ENCODE data around the gene ZNF385C.
"Not testable (repeated sequence)": the region's sequence is repeated elsewhere in the genome, so short reads cannot be mapped to it uniquely, and the experiment has no call there.

The ZNF385C gene

DNA sequence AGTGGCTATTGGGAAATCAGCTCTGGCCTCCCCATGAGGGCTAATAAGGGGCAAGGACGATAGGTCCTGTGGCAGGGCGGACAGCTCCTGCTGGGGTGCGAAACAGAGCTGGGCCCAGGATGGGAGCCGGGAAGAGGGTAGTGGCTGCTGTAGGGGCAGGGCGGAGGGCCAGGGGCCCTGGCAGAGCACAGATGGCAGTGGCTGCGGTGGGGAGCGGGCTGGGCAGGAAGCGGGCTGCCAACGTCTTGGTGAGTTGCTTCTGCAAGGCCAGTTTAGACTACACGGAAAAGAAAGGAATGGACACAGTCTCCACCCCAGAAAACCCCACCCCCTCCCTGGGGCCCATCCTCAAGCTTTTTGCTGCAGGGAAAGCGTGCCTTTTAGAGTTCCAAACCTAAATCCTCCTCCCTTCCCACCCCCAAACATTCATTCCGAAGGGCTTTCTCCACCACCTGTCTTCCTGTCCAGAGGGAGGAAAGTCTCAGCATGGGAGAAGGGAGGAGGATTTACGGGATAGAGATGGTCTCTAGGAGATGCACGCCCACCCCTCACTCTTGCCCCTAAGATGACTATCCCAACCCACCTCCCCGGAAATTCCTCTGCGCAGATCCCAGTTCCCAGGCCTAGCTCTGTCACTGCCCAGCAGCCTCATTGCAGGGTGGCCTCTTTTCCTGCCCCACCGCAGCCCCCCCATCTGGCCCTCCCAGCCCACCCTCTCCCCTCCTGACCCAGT, 71.2 kb downstream of the ZNF385C start:
- H3K36me3 ChIP-seq (ENCODE audit: control insufficient read depth, insufficient read depth, low read length): peaks cover 14% of the 10 kb centered on the region
- no peak overlapping the region for H3K4me3 ChIP-seq (replicated peaks; ENCODE audit: low read depth, low read length)
- TF ChIP-seq, protein P1, sequence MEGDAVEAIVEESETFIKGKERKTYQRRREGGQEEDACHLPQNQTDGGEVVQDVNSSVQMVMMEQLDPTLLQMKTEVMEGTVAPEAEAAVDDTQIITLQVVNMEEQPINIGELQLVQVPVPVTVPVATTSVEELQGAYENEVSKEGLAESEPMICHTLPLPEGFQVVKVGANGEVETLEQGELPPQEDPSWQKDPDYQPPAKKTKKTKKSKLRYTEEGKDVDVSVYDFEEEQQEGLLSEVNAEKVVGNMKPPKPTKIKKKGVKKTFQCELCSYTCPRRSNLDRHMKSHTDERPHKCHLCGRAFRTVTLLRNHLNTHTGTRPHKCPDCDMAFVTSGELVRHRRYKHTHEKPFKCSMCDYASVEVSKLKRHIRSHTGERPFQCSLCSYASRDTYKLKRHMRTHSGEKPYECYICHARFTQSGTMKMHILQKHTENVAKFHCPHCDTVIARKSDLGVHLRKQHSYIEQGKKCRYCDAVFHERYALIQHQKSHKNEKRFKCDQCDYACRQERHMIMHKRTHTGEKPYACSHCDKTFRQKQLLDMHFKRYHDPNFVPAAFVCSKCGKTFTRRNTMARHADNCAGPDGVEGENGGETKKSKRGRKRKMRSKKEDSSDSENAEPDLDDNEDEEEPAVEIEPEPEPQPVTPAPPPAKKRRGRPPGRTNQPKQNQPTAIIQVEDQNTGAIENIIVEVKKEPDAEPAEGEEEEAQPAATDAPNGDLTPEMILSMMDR (IDR thresholded peaks at IDR 0.05; ENCODE audit: insufficient read depth, low read length, poor library complexity, severe bottlenecking): no peak
- no peaks in the 10 kb centered on the region for H3K27me3 ChIP-seq (replicated peaks; ENCODE audit: control insufficient read depth, insufficient read depth, low read length)
- DNase-seq (ENCODE audit: extremely low read depth, insufficient read length): no peak

DNA sequence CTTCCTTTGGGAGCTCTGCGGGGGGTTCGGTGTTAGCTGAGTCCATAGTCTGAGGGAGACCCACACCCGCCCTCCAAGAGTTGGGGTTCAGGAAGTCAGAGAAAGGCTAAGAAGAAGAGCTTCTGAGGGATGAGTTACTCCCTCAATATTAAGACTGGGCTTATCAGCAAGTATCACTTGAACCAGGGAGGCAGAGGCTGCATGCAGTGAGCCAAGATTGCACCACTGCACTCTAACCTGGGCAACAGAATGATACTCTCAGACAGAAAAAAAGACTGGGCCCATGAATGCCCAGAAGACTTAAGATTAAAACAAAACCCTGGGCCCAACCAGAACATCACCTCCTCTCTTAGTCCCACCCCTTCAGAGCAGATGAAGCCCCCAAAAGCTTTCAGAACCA, 72.3 kb downstream of the ZNF385C start:
- no peak for DNase-seq (ENCODE audit: extremely low read depth, insufficient read length)
- Histone ChIP-seq H3K27me3 (replicated peaks; ENCODE audit: control insufficient read depth, insufficient read depth, low read length) (no peaks in the 10 kb centered on the region), H3K4me3 (replicated peaks; ENCODE audit: low read depth, low read length) (no peak overlapping the region), H3K36me3 (ENCODE audit: control insufficient read depth, insufficient read depth, low read length) (peaks cover 14% of the 10 kb centered on the region)
- TF ChIP-seq, protein P1 (IDR thresholded peaks at IDR 0.05; ENCODE audit: insufficient read depth, low read length, poor library complexity, severe bottlenecking): no peak

DNA sequence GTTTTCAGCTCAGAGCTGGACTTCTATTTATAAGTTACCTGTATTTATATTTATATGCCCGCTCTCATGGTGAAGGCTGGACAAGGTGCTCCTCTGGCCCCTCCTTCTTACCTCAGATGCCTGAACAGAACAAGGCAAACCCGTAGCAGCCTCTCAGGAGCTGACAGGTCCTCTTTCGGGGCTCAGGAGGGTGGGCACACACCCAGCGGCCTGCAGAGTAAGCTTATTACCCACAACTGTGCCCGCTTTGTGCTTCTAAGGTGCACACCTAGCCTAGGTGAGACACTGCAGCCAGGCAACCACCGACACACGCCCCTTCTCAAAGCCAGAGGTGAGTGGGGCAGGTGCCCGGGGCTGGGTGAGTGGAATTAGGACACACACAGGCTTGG, 73.1 kb downstream of the ZNF385C start:
- Histone ChIP-seq H3K27me3 (replicated peaks; ENCODE audit: control insufficient read depth, insufficient read depth, low read length) (no peaks in the 10 kb centered on the region), H3K36me3 (ENCODE audit: control insufficient read depth, insufficient read depth, low read length) (peaks cover 14% of the 10 kb centered on the region), H3K4me3 (replicated peaks; ENCODE audit: low read depth, low read length) (no peak overlapping the region)
- TF ChIP-seq, protein P1 (IDR thresholded peaks at IDR 0.05; ENCODE audit: insufficient read depth, low read length, poor library complexity, severe bottlenecking): no peak
- no peak for DNase-seq (ENCODE audit: extremely low read depth, insufficient read length)

DNA sequence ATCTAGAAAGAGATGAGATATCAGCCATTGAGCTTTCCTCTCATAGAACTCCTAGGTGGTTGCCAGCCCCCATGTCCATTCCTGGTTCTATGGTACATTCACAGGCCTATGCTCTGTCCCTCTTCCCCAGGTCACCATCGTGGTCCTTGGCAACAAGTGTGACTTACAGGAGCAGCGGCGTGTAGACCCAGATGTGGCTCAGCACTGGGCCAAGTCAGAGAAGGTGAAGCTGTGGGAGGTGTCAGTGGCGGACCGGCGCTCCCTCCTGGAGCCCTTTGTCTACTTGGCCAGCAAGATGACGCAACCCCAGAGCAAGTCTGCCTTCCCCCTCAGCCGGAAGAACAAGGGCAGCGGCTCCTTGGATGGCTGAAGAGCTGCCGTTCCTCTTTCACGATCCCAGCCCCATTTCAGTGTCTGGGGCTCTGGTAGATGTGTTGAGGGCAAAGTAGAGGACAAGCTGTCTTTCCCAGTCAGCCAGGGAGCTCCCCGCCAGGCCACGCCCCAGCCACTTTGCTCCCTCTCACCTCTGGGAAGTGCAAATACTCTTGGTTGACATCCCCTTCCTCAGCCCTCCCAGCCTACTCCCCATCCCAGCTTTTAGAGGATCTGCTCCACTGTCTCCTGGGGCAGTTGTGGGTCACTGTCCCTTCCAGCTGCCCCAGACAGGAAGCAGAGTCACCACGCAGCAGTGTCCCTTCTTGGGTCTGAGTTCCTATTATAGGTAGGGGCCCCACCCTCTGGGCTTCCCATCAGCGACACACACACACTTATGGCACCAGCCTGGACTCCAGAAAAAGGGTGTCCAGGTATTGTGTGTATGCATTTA, 74.5 kb downstream of the ZNF385C start:
- no peak for DNase-seq (ENCODE audit: extremely low read depth, insufficient read length)
- Histone ChIP-seq H3K27me3 (replicated peaks; ENCODE audit: control insufficient read depth, insufficient read depth, low read length) (no peaks in the 10 kb centered on the region), H3K4me3 (replicated peaks; ENCODE audit: low read depth, low read length) (no peak overlapping the region), H3K36me3 (ENCODE audit: control insufficient read depth, insufficient read depth, low read length) (peaks cover 14% of the 10 kb centered on the region)
- TF ChIP-seq, protein P1 (IDR thresholded peaks at IDR 0.05; ENCODE audit: insufficient read depth, low read length, poor library complexity, severe bottlenecking): no peak

DNA sequence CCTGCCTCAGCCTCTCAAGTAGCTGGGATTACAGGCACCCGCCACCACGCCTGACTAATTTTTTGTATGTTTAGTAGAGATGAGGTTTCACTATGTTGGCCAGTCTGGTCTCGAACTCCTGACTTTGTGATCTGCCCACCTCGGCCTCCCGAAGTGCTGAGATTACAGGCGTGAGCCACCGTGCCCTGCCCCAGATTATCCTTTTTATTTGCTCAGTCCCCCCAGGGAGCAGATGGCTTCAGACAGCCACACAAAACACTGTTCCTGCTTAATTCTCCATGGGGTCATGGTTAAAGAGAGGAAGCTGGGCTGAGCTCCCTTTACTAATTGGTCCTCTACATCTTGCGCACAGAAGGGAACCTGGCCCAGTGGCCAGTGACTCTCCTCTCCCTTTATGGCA, 77.4 kb downstream of the ZNF385C start:
- peaks cover 14% of the 10 kb centered on the region for H3K36me3 ChIP-seq (ENCODE audit: control insufficient read depth, insufficient read depth, low read length)
- peak overlapping the region; percentile 92 for H3K4me3 ChIP-seq (replicated peaks; ENCODE audit: low read depth, low read length)
- not testable (repeated sequence) for DNase-seq (ENCODE audit: extremely low read depth, insufficient read length); H3K27me3 ChIP-seq (replicated peaks; ENCODE audit: control insufficient read depth, insufficient read depth, low read length)
